Tibial nerve (tissue), 4 donors: ENCODE results near the gene DUS1L.

Experiments used
- CTCF ChIP-seq, 5 experiments: fragments of 200-600 bp in 3 of 5; fragments of 450-650 bp in 2 of 5; sonication (generic) in 3 of 5; IDR thresholded peaks; one replicate each; pipeline ENCODE4 v1.5.1; 2016 to 2019; ENCODE audit warnings: antibody characterized with exemption in 5 of 5, mild to moderate bottlenecking in 3 of 5, moderate library complexity in 2 of 5
- EP300 ChIP-seq, 2 donors: sonication (generic); formaldehyde crosslinking; IDR thresholded peaks; one replicate each; pipeline ENCODE4 v1.6.1; 2017; ENCODE audit warnings: antibody characterized with exemption in 2 of 2, mild to moderate bottlenecking in 1 of 2
- POLR2A ChIP-seq, 2 donors: fragments of 450-650 bp; IDR thresholded peaks; one replicate each; pipeline ENCODE4 v1.6.1; 2017; ENCODE audit warnings: antibody characterized with exemption in 2 of 2, mild to moderate bottlenecking in 2 of 2, moderate library complexity in 2 of 2

GRCh38 chr17:82108496-82108945 lies 42.9 kb upstream of the DUS1L start:
- no peak for TF ChIP-seq CTCF (IDR thresholded peaks at IDR 0.05)
- TF ChIP-seq POLR2A (IDR thresholded peaks at IDR 0.05), result no peak
- no peak for TF ChIP-seq EP300 (IDR thresholded peaks at IDR 0.05)
